Breast epithelium (tissue), 3 donors: Measurements from ENCODE around the gene FAM151B.

Source experiments
- CTCF ChIP-seq, 3 donors: fragments of 450-650 bp; IDR thresholded peaks; one replicate each; pipeline ENCODE4 v1.5.1; 2016 to 2017; ENCODE audit warnings: antibody characterized with exemption in 3 of 3, mild to moderate bottlenecking in 3 of 3, moderate library complexity in 3 of 3
- POLR2AphosphoS5 ChIP-seq, 3 donors: sonication (generic); formaldehyde crosslinking; IDR thresholded peaks; one replicate each; pipeline ENCODE4 v1.6.1; 2017; ENCODE audit warnings: antibody characterized with exemption in 3 of 3

GRCh38 chr5:80439213-80439612 is 48.7 kb upstream of the FAM151B start:
- TF ChIP-seq CTCF (IDR thresholded peaks at IDR 0.05) (no peak), POLR2AphosphoS5 (IDR thresholded peaks at IDR 0.05) (no peak)
